Endodermal cell (in vitro differentiated cells): ENCODE measurements around the gene C4B. TPM values are rescaled to one million over a fixed set of nuclear protein-coding genes. Genes with fewer than 3 reads are reported as not detected.
"Not testable (repeated sequence)": the region's sequence is repeated elsewhere in the genome, so short reads cannot be mapped to it uniquely, and the experiment has no call there.

Experiments
- DNase-seq: peaks from one replicate; pipeline ENCODE4 v3.0.0-alpha.2; 2017
- H3K27ac ChIP-seq: 2 replicates; pipeline ENCODE4 v1.5.1; 2013; ENCODE audit warnings: mild to moderate bottlenecking, low read depth, low read length, moderate library complexity
- H3K27me3 ChIP-seq: 2 replicates; pipeline ENCODE4 v1.6.1; 2013; ENCODE audit warnings: mild to moderate bottlenecking, low read length, moderate library complexity; ENCODE audit not compliant: insufficient read depth, control insufficient read depth, poor library complexity, severe bottlenecking
- H3K36me3 ChIP-seq: 2 replicates; pipeline ENCODE4 v1.7.0; 2013; ENCODE audit warnings: mild to moderate bottlenecking, low read length, moderate library complexity; ENCODE audit not compliant: control insufficient read depth, insufficient read depth
- H3K4me1 ChIP-seq: one replicate; pipeline ENCODE4 v1.7.0; 2013; ENCODE audit warnings: low read length; ENCODE audit not compliant: control insufficient read depth, insufficient read depth
- H3K4me3 ChIP-seq: 2 replicates; pipeline ENCODE4 v1.5.1; 2013; ENCODE audit warnings: mild to moderate bottlenecking, low read length, moderate library complexity
- H3K9ac ChIP-seq: 2 replicates; pipeline ENCODE4 v1.6.1; 2013; ENCODE audit warnings: mild to moderate bottlenecking, low read length, moderate library complexity; ENCODE audit not compliant: poor library complexity, severe bottlenecking; ENCODE audit errors: extremely low read depth
- H3K9me3 ChIP-seq: 2 replicates; pipeline ENCODE4 v1.6.1; 2013; ENCODE audit warnings: mild to moderate bottlenecking, low read length, moderate library complexity; ENCODE audit not compliant: control insufficient read depth
- H3K27ac Mint-ChIP-seq: 2 replicates; pipeline ENCODE4 v1.8.0; 2020; ENCODE audit warnings: mixed read lengths
- H3K27me3 Mint-ChIP-seq: 2 replicates; pipeline ENCODE4 v1.8.0; 2021; ENCODE audit warnings: mild to moderate bottlenecking, mixed read lengths; ENCODE audit not compliant: insufficient read depth
- H3K36me3 Mint-ChIP-seq: 2 replicates; pipeline ENCODE4 v1.8.0; 2020; ENCODE audit warnings: low read depth, mixed read lengths
- H3K4me1 Mint-ChIP-seq: 2 replicates; pipeline ENCODE4 v1.8.0; 2020; ENCODE audit warnings: mixed read lengths
- H3K4me3 Mint-ChIP-seq: 2 replicates; pipeline ENCODE4 v1.8.0; 2020; ENCODE audit warnings: mild to moderate bottlenecking, moderate library complexity, mixed read lengths
- H3K9me3 Mint-ChIP-seq: 2 replicates; pipeline ENCODE4 v1.8.0; 2020; ENCODE audit warnings: mild to moderate bottlenecking, mixed read lengths
- WGBS, 2 experiments: methylation state at CpG; one replicate each; pipeline versions ENCODE4 v1.1.5 to v1.1.7; 2013; ENCODE audit warnings: missing lambda C conversion rate in 2 of 2, mixed read lengths in 1 of 2; ENCODE audit not compliant: insufficient coverage in 1 of 2, insufficient read length in 1 of 2; 5-methylcytosine and 5-hydroxymethylcytosine counted together
- total RNA-seq, 2 donors: library from RNA; stranded (reverse); fragmentation: NEBNext Ultra II Directional in 1 of 2; extraction: Animal tissue kit (Norgen Biotek cat#: 25700) in 1 of 2; gene quantifications; 2 replicates in 1 of 2; 3 replicates in 1 of 2; pipeline ENCODE4 v1.2.1, GENCODE V29; 2021

The C4B gene
- total RNA-seq, 2 donors from 2014 or later: 3.7 to 5.5 TPM

- H3K9ac ChIP-seq, H3K9me3 Mint-ChIP-seq, H3K4me3 ChIP-seq, H3K27ac ChIP-seq, H3K27ac Mint-ChIP-seq, H3K9me3 ChIP-seq, H3K27me3 Mint-ChIP-seq, H3K4me3 Mint-ChIP-seq, H3K36me3 ChIP-seq, H3K4me1 Mint-ChIP-seq, H3K4me1 ChIP-seq, DNase-seq, H3K36me3 Mint-ChIP-seq, H3K27me3 ChIP-seq: not testable (repeated sequence)
- no CpG with 5 or more reads among the region's 13 CpGs for WGBS, 2 experiments
These were observed 26.4 kb downstream of the C4B start for GRCh38 chr6:32041050-32041321.

- peak overlapping the region; percentile 52 for H3K27ac Mint-ChIP-seq
- H3K9ac ChIP-seq, H3K27me3 ChIP-seq, H3K4me1 ChIP-seq, H3K27ac ChIP-seq, H3K4me1 Mint-ChIP-seq, DNase-seq, H3K36me3 Mint-ChIP-seq, H3K4me3 Mint-ChIP-seq, H3K9me3 ChIP-seq, H3K27me3 Mint-ChIP-seq, H3K9me3 Mint-ChIP-seq, H3K36me3 ChIP-seq, H3K4me3 ChIP-seq: not testable (repeated sequence)
- WGBS, 2 experiments: 94% methylated on average over 4 of the region's 10 CpGs; no CpG with 5 or more reads in 1 of the 2 experiments
These were observed 26.8 kb downstream of the C4B start for GRCh38 chr6:32041385-32041784.

GRCh38 chr6:32042276-32042675 lies 27.7 kb downstream of the C4B start:
- H3K4me1 Mint-ChIP-seq, H3K36me3 Mint-ChIP-seq: not testable (repeated sequence)
- WGBS, 2 experiments: 90% methylated on average over 10 of the region's 15 CpGs; no CpG with 5 or more reads in 1 of the 2 experiments

GRCh38 chr6:32043589-32044380 lies 29.2 kb downstream of the C4B start:
- 92 to 97% methylated on average over 7 to 13 of the region's 31 CpGs for WGBS, 2 experiments
- not testable (repeated sequence) for H3K9me3 ChIP-seq, H3K27ac Mint-ChIP-seq, H3K4me1 ChIP-seq, H3K27me3 Mint-ChIP-seq, H3K27me3 ChIP-seq, DNase-seq, H3K36me3 ChIP-seq, H3K4me1 Mint-ChIP-seq, H3K9ac ChIP-seq, H3K36me3 Mint-ChIP-seq, H3K4me3 Mint-ChIP-seq, H3K27ac ChIP-seq, H3K4me3 ChIP-seq, H3K9me3 Mint-ChIP-seq

More at GRCh38 chr6:32042276-32042675, 27.7 kb downstream of the C4B start:
- H3K27me3 Mint-ChIP-seq, H3K27me3 ChIP-seq, H3K27ac Mint-ChIP-seq, DNase-seq, H3K9ac ChIP-seq, H3K4me3 Mint-ChIP-seq, H3K36me3 ChIP-seq, H3K9me3 ChIP-seq, H3K4me1 ChIP-seq, H3K27ac ChIP-seq, H3K9me3 Mint-ChIP-seq, H3K4me3 ChIP-seq: not testable (repeated sequence)

- not testable (repeated sequence) for H3K4me1 ChIP-seq, H3K27ac Mint-ChIP-seq, H3K27ac ChIP-seq, H3K36me3 Mint-ChIP-seq, DNase-seq, H3K9me3 ChIP-seq, H3K4me3 Mint-ChIP-seq, H3K27me3 ChIP-seq, H3K36me3 ChIP-seq, H3K9ac ChIP-seq, H3K4me3 ChIP-seq, H3K4me1 Mint-ChIP-seq, H3K9me3 Mint-ChIP-seq, H3K27me3 Mint-ChIP-seq
- WGBS, 2 experiments: 93 to 100% methylated on average over 2 to 6 of the region's 18 CpGs
These were observed 30.3 kb downstream of the C4B start for GRCh38 chr6:32044916-32045315.
